Spleen (tissue), 13 donors: Measurements from ENCODE around the gene RND2. TPM values are rescaled to one million over a fixed set of nuclear protein-coding genes. Genes with fewer than 3 reads are reported as not detected.
"Not testable (repeated sequence)": the region's sequence is repeated elsewhere in the genome, so short reads cannot be mapped to it uniquely, and the experiment has no call there.

Experiments
- DNase-seq: peaks from one replicate; pipeline ENCODE4 v3.0.0-alpha.2; 2020
- H3K27ac ChIP-seq, 8 donors: fragments of 200-600 bp; sonication (generic) in 7 of 8; 1 replicate in 4 of 8; 2 replicates in 4 of 8; pipeline versions ENCODE4 v1.5.0 to v1.8.0; 2016 to 2021; ENCODE audit warnings: inconsistent platforms in 4 of 8, mild to moderate bottlenecking in 4 of 8, moderate library complexity in 1 of 8
- H3K27me3 ChIP-seq, 7 donors: fragments of 200-600 bp; sonication (generic) in 6 of 7; replicated peaks in 1 of 7; 1 replicate in 4 of 7; 2 replicates in 3 of 7; pipeline versions ENCODE4 v1.5.0 to v1.8.0; 2016 to 2021; ENCODE audit warnings: inconsistent platforms in 3 of 7, mild to moderate bottlenecking in 1 of 7
- H3K36me3 ChIP-seq, 6 donors: fragments of 200-600 bp; sonication (generic) in 5 of 6; 1 replicate in 4 of 6; 2 replicates in 2 of 6; pipeline versions ENCODE4 v1.5.0 to v1.8.0; 2016 to 2021; ENCODE audit warnings: inconsistent platforms in 2 of 6
- H3K4me1 ChIP-seq, 6 donors: fragments of 200-600 bp; sonication (generic) in 5 of 6; 1 replicate in 3 of 6; 2 replicates in 3 of 6; pipeline versions ENCODE4 v1.5.0 to v1.8.0; 2016 to 2021; ENCODE audit warnings: inconsistent platforms in 3 of 6
- H3K4me3 ChIP-seq, 8 donors: fragments of 200-600 bp; sonication (generic) in 7 of 8; 1 replicate in 4 of 8; 2 replicates in 4 of 8; pipeline versions ENCODE4 v1.5.0 to v1.8.0; 2016 to 2021; ENCODE audit warnings: inconsistent platforms in 4 of 8, mild to moderate bottlenecking in 4 of 8, moderate library complexity in 2 of 8
- H3K9me3 ChIP-seq, 8 donors: fragments of 200-600 bp; sonication (generic) in 7 of 8; 1 replicate in 4 of 8; 2 replicates in 4 of 8; pipeline versions ENCODE4 v1.5.0 to v1.8.0; 2016 to 2021; ENCODE audit warnings: inconsistent platforms in 4 of 8
- CTCF ChIP-seq, 11 experiments: fragments of 200-600 bp in 7 of 11; fragments of 450-650 bp in 4 of 11; sonication (generic) in 4 of 11; IDR thresholded peaks in 8 of 11; conservative IDR thresholded peaks in 3 of 11; 1 replicate in 7 of 11; 2 replicates in 4 of 11; pipeline versions ENCODE4 v1.4.0 to v1.8.0; 2016 to 2021; ENCODE audit warnings: antibody characterized with exemption in 11 of 11, inconsistent platforms in 4 of 11, mild to moderate bottlenecking in 1 of 11
- POLR2A ChIP-seq, 3 donors: fragments of 450-650 bp; IDR thresholded peaks; one replicate each; pipeline ENCODE4 v1.5.1; 2017; ENCODE audit warnings: antibody characterized with exemption in 3 of 3, mild to moderate bottlenecking in 1 of 3
- POLR2AphosphoS5 ChIP-seq, 3 donors: sonication (generic); formaldehyde crosslinking; IDR thresholded peaks; one replicate each; pipeline ENCODE4 v1.5.1; 2017; ENCODE audit warnings: antibody characterized with exemption in 3 of 3
- WGBS, 5 donors: extraction: QIAGEN DNeasy Blood & Tissue Kit in 3 of 5; methylation state at CpG; one replicate each; pipeline versions ENCODE4 v1.1.5 to v1.1.7; 2013 to 2018; 5-methylcytosine and 5-hydroxymethylcytosine counted together
- intact Hi-C: fragments of 100-400 bp; cut with DNase I; formaldehyde crosslinking; loops from one replicate; pipeline ENCODE4 v1.15.0; 2023; ENCODE audit warnings: low total_unique reads
- long read RNA-seq, 2 donors: transcript quantifications; one replicate each; lab custom pipeline, GENCODE V29; 2026
- polyA plus RNA-seq, 3 donors: library from polyadenylated mRNA; stranded (reverse); fragments of 200-250 nt; gene quantifications; one replicate each; pipeline ENCODE4 v1.2.1, GENCODE V29; 2013
- total RNA-seq, 7 donors: library from RNA; depleted of rRNA in 3 of 7; stranded (reverse); fragments of >200 nt in 3 of 7; fragmentation: NEBNext Ultra II Directional in 4 of 7; extraction: Animal tissue kit (Norgen Biotek cat#: 25700) in 4 of 7; gene quantifications; one replicate each; pipeline versions ENCODE4 v1.1.0 to v1.2.1, GENCODE V29; 2016 to 2021
- donor health status: healthy with polysubstance abuse.
- donor health status: DM: no; HTN: no; CAD: no; lungs with moderate emphysema.
- donor health status: DM: no; HTN: no; CAD: no.
- donor health status: Bipolar disorder and iron deficiency.
- donor health status: healthy.
- donor health status: DM: no; HTN: no; CAD: no.
- donor health status: DM: yes; HTN: yes; CAD: no.

RND2 gene
- under 1 TPM; 0.09 to 0.47 (median 0.32) TPM for total RNA-seq
- polyA plus RNA-seq, result under 1 TPM; 0.11 to 0.42 (median 0.17) TPM
- long read RNA-seq, donor 1, result 0 reads
- long read RNA-seq, donor 2, full-length matches to known transcripts, result 1 of 1 reads
- long read RNA-seq, donor 2, partial matches to known transcripts, result 0 of 1 reads
- long read RNA-seq, donor 2, other reads (novel, unspliced or antisense), result 0 of 1 reads

GRCh38 chr17:43024407-43025289, at the start of gene RND2:
TSS of gene RND2 (plus strand) at chr17:43025231. CDS start at chr17:43025348, 117 bp downstream.
- peak within 1 kb of the TSS in 4 of 8 donors; percentile 50 to 76 (median 52) for H3K27ac ChIP-seq
- TF ChIP-seq CTCF (IDR thresholded peaks at IDR 0.05 in 8 of 11, conservative IDR thresholded peaks at IDR 0.05 in 3 of 11), result peak; percentile 27 to 72 (median 61)
- TF ChIP-seq POLR2AphosphoS5 (IDR thresholded peaks at IDR 0.05), result peak; percentile 49 to 70 (median 60)
- no peak for TF ChIP-seq POLR2A (IDR thresholded peaks at IDR 0.05)
- H3K36me3 ChIP-seq, result no peaks in the 10 kb centered on the region
- H3K9me3 ChIP-seq, result no peaks in the 10 kb centered on the region
- 0 to 1% (median 1%) methylated on average over 17 to 61 of the region's 61 CpGs for WGBS, 5 donors
- intact Hi-C loops, result no loop called here
- H3K27me3 ChIP-seq, result no peaks in the 10 kb centered on the region
- DNase-seq, result peak; percentile 91
- peaks cover 13 to 56% (median 39%) of the 10 kb centered on the region in 6 donors for H3K4me1 ChIP-seq
- H3K4me3 ChIP-seq, result peak within 1 kb of the TSS; percentile 44 to 83 (median 54)

- WGBS, 5 donors, result 18 to 37% (median 31%) methylated on average over 2 of the region's 2 CpGs
- Histone ChIP-seq H3K36me3 (no peaks in the 10 kb centered on the region), H3K27me3 (no peaks in the 10 kb centered on the region), H3K4me3 (no peak overlapping the region), H3K9me3 (no peaks in the 10 kb centered on the region), H3K4me1 (peaks cover 5 to 13% (median 9%) of the 10 kb centered on the region in 6 donors), H3K27ac (no peak overlapping the region)
- DNase-seq, result no peak
- intact Hi-C loops, result no loop called here
- TF ChIP-seq POLR2A (IDR thresholded peaks at IDR 0.05) (no peak), CTCF (IDR thresholded peaks at IDR 0.05 in 8 of 11, conservative IDR thresholded peaks at IDR 0.05 in 3 of 11) (no peak), POLR2AphosphoS5 (IDR thresholded peaks at IDR 0.05) (no peak)
These were observed 49.8 kb upstream of the RND2 start for GRCh38 chr17:42975265-42975664.

GRCh38 chr17:42975701-42976100, 49.3 kb upstream of the RND2 start:
- 84 to 92% (median 89%) methylated on average over 16 of the region's 16 CpGs for WGBS, 5 donors
- H3K36me3 ChIP-seq, H3K9me3 ChIP-seq, H3K27me3 ChIP-seq, intact Hi-C loops, H3K27ac ChIP-seq, H3K4me3 ChIP-seq, DNase-seq: not testable (repeated sequence)
- peaks cover 5 to 13% (median 9%) of the 10 kb centered on the region in 6 donors for H3K4me1 ChIP-seq

- 34 to 38% (median 36%) methylated on average over 21 of the region's 21 CpGs for WGBS, 5 donors
- peak within 1 kb of the TSS; percentile 76 to 96 (median 91) for H3K27ac ChIP-seq
- H3K36me3 ChIP-seq, result peaks cover 0 to 19% (median 0%) of the 10 kb centered on the region in 6 donors
- intact Hi-C loops, result no loop called here
- no peaks in the 10 kb centered on the region for H3K9me3 ChIP-seq
- TF ChIP-seq POLR2AphosphoS5 (IDR thresholded peaks at IDR 0.05), result no peak
- peaks cover 22 to 53% (median 44%) of the 10 kb centered on the region in 6 donors for H3K4me1 ChIP-seq
- DNase-seq, result peak; percentile 80
- no peaks in the 10 kb centered on the region for H3K27me3 ChIP-seq
- H3K4me3 ChIP-seq, result peak within 1 kb of the TSS; percentile 81 to 100 (median 97)
These were observed 45.3 kb upstream of the RND2 start, which contains the start of gene PTGES3L for GRCh38 chr17:42979511-42980273. TSS of gene PTGES3L (minus strand) at chr17:42980080. CDS start at chr17:42980053, 27 bp downstream.
